ENCODE measurements around the gene MYLK4.

Gene MYLK4

DNA sequence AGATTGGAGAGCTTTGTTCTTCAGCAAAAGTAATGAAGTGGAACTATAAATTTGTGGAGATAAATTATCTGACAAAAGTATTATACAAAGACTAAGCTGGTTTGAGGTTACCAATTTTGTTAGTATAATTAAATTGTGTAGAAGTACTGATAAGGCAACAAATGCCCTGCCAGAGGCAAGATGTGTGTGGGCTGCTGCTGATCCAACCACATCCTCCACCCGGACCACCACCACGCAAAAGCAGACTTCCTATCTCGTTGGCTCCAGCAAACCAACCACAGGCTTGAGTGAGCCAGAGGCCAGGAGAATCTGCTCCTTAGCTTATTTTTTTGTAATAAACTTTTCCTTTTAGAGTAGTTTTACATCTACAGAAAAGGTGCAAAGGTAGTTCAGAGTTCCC lies 1.1 kb upstream of the MYLK4 start:
- H3K4me3 ChIP-seq (replicated peaks; ENCODE audit: low read depth, low read length): no peak overlapping the region
- DNase-seq (ENCODE audit: low read depth): no peak
- TF ChIP-seq, protein P1, sequence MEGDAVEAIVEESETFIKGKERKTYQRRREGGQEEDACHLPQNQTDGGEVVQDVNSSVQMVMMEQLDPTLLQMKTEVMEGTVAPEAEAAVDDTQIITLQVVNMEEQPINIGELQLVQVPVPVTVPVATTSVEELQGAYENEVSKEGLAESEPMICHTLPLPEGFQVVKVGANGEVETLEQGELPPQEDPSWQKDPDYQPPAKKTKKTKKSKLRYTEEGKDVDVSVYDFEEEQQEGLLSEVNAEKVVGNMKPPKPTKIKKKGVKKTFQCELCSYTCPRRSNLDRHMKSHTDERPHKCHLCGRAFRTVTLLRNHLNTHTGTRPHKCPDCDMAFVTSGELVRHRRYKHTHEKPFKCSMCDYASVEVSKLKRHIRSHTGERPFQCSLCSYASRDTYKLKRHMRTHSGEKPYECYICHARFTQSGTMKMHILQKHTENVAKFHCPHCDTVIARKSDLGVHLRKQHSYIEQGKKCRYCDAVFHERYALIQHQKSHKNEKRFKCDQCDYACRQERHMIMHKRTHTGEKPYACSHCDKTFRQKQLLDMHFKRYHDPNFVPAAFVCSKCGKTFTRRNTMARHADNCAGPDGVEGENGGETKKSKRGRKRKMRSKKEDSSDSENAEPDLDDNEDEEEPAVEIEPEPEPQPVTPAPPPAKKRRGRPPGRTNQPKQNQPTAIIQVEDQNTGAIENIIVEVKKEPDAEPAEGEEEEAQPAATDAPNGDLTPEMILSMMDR (IDR thresholded peaks at IDR 0.05; ENCODE audit: low read length, missing control alignments): no peak

DNA sequence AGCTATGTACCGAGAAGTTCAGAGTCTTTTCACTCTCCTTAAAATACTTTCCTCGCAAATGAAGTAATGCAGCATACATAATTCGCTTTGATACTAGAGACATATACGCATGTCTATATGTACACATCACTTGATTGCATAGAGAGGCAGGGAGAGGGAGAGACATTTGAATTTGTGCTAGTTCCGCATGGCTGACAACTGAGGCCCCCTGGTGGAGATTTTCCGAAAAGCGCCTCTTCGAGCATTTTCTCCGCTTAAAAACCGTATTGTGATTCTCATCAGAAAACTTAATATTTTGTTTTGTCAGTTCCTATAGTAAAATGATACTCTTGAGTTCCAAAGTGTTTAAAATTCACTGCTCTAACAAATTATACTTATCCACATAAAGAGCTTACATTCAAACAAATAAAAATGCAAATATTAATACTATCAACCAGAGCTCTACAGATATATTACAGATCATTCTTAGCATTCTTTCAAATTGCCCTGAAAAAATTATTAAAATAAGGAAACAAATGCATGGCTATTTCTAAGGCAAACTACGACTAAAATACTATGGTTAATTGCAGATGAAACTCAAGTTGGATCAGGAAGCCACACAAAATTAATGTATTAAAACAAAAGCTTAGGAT lies 637 bp downstream of the MYLK4 start:
- DNase-seq (ENCODE audit: low read depth): peak; percentile 75
- H3K4me3 ChIP-seq (replicated peaks; ENCODE audit: low read depth, low read length): no peak overlapping the region
- TF ChIP-seq, protein P1 (IDR thresholded peaks at IDR 0.05; ENCODE audit: low read length, missing control alignments): peak; percentile 84

DNA sequence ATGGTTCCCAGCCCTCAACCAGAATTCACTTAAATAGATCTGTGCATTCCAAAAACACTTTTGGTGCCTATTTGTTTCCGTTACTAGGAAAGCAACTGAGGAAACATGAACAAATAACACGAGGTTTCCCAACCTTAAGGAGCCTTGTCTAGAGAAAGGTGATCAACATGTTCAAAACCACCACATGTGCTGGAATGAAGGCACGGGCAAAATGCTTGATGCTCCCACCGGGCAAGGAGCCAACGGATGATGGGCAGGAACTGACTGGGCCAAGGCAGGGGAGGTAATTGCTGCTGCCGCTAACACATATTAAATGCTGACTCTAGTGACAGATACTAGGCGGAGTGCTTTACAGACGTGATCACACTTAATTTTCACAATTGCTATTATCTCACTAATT lies 2.5 kb downstream of the MYLK4 start:
- TF ChIP-seq, protein P1 (IDR thresholded peaks at IDR 0.05; ENCODE audit: low read length, missing control alignments): no peak
- no peak overlapping the region for H3K4me3 ChIP-seq (replicated peaks; ENCODE audit: low read depth, low read length)
- DNase-seq (ENCODE audit: low read depth): no peak

DNA sequence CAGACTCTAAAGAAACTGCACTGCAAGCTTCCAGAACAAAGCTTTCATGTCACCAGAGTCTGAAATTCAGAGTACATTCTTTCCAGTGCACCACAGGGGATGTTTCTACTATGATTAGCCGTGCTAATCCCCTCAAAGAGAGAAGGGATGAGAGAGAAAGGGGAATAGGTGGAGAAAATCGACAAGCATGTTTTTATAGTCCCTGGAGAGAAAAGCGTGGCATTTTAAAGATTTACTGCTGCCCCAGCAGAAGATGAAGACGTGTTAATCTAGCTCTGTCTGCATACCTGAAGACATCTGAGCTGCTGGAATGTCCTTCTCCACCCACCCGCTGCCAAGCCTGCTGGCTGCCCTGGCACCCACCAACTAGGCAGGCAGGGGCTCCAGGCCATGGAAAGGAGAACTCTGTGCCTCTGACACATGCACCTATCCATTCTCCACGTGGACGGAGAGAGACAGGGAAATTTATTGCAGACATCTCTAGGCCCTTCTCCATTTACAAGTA lies 4.1 kb downstream of the MYLK4 start:
- DNase-seq (ENCODE audit: low read depth): no peak
- TF ChIP-seq, protein P1 (IDR thresholded peaks at IDR 0.05; ENCODE audit: low read length, missing control alignments): no peak
- no peak overlapping the region for H3K4me3 ChIP-seq (replicated peaks; ENCODE audit: low read depth, low read length)

DNA sequence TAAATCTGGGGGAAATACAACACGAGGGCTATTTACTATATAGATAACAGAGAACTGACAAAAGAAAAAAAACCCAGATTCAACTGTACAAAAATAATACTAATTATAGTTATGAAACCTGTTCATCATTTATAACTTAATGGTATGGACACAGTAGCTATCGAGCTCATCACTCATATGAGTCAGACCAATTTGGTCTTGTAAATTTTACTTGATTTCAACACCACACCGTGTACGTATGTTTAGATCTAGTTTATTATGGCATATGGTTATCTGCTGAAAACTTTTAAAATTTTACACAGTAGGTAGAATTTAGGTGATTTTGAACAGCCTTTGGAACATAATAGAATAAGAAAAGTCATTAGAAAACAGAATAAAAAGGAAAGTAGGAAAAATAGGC lies 5.5 kb downstream of the MYLK4 start:
- DNase-seq (ENCODE audit: low read depth): no peak

DNA sequence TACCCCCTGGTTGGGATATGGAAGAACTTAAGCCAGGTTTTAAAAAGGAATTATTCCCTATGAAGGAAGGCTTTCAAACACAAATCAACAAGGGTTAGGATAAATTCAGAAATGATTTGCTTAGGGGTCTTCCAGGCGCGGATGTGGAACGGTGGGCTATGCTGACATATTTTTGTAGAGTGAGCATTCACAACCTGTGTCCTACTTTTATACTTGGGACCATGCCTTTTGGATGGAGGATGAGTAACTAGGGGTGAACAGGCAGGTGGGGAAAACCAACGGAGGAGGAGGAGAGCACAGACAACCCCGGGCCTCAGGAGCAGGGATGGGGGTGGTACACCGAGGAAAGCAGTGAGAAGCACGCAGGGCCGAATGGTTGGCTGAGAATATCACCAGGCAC lies 5.9 kb downstream of the MYLK4 start:
- TF ChIP-seq, protein P1 (IDR thresholded peaks at IDR 0.05; ENCODE audit: low read length, missing control alignments): no peak
- no peak overlapping the region for H3K4me3 ChIP-seq (replicated peaks; ENCODE audit: low read depth, low read length)
- no peak for DNase-seq (ENCODE audit: low read depth)

More for the DNA sequence above, 5.5 kb downstream of the MYLK4 start:
- TF ChIP-seq, protein P1 (IDR thresholded peaks at IDR 0.05; ENCODE audit: low read length, missing control alignments): no peak
- no peak overlapping the region for H3K4me3 ChIP-seq (replicated peaks; ENCODE audit: low read depth, low read length)

DNA sequence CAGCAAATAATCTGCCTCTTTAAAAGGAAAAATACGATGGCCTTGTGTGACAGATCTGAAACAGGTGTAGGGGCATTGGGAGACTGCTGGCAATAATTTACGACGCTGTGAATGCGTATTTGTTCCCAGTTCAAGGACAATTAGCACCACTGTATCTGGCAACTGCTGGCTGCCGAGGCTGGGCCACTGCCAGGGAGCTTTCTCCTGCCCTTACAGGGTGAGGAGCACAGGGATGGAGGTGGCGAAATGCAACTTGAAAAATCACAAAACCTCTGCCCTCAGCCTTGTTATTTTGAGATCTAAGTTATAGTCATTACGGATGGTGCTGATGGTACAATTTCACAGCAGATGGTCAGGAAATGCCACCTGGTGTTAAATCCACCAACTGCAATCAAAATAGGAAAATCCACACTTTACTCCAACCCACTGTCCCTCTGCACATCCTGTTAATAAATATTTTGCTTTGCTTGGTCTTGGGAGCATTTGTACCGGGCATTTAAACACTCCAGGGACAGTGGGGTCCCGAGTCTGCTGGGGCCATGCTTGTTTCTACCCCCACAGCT lies 6.4 kb downstream of the MYLK4 start:
- TF ChIP-seq, protein P1 (IDR thresholded peaks at IDR 0.05; ENCODE audit: low read length, missing control alignments): peak; percentile 35
- no peak overlapping the region for H3K4me3 ChIP-seq (replicated peaks; ENCODE audit: low read depth, low read length)
- DNase-seq (ENCODE audit: low read depth): peak; percentile 33
